A549 (cell line): ENCODE measurements around the gene CRYBG3. TPM values are rescaled to one million over a fixed set of nuclear protein-coding genes. Genes with fewer than 3 reads are reported as not detected.

Experiments used
- ATAC-seq, 2 experiments: fragments of 200-7000 bp in 1 of 2; fragments of >200 bp in 1 of 2; cut with Nextera tagmentation in 1 of 2; cut with Tn5 transposase in 1 of 2; 3 replicates each; pipeline versions ENCODE4 v1.8.0 to v1.9.1; 2018 to 2020; ENCODE audit warnings: mild to moderate bottlenecking in 1 of 2, moderate library complexity in 1 of 2
- CTCF ChIA-PET: fragments of 300-600 bp; sonication (Branson Sonifier 250); formaldehyde crosslinking; extraction: SDS; loops from one replicate; lab custom pipeline; 2021; ENCODE audit warnings: antibody characterized with exemption, inconsistent platforms; lab: Yijun Ruan, JAX
- POLR2A ChIA-PET: fragments of 350-600 bp; formaldehyde crosslinking; extraction: SDS; loops from one replicate; lab custom pipeline; 2021; ENCODE audit warnings: antibody characterized with exemption, inconsistent platforms; lab: Yijun Ruan, JAX
- DNase-seq, 2 experiments: peaks; one replicate each; pipeline versions ENCODE4 v3.0.0 to v3.0.0-alpha.2; 2011 to 2016; ENCODE audit warnings: low read depth in 1 of 2, low spot score in 1 of 2
- FAIRE-seq: peaks from 2 replicates; lab custom pipeline; 2011; peaks lifted over from hg19 to GRCh38; lab: Jason Lieb, UNC
- H3K27ac ChIP-seq, 2 experiments: fragments of >200 bp; sonication (Bioruptor Twin); formaldehyde crosslinking; 3 replicates each; pipeline ENCODE4 v1.5.1; 2016 to 2017
- H3K4me1 ChIP-seq: fragments of >200 bp; sonication (Bioruptor Twin); formaldehyde crosslinking; 3 replicates; pipeline ENCODE4 v1.6.1; 2016
- H3K4me2 ChIP-seq: fragments of >200 bp; sonication (Bioruptor Twin); formaldehyde crosslinking; 3 replicates; pipeline ENCODE4 v1.6.1; 2016
- H3K4me3 ChIP-seq: fragments of >200 bp; sonication (Bioruptor Twin); formaldehyde crosslinking; 3 replicates; pipeline ENCODE4 v1.5.1; 2016
- H3K9me3 ChIP-seq: fragments of >200 bp; sonication (Bioruptor Twin); formaldehyde crosslinking; 3 replicates; pipeline ENCODE4 v1.6.1; 2016
- ATOH8 ChIP-seq: fragments of 250-450 bp; sonication (Bioruptor Pico); IDR thresholded peaks from 2 replicates; pipeline ENCODE4 v1.5.0; 2020; ENCODE audit warnings: low read depth, mild to moderate bottlenecking, moderate library complexity
- BCL3 ChIP-seq: fragments of >200 bp; sonication (Bioruptor Twin); formaldehyde crosslinking; IDR thresholded peaks from 3 replicates; pipeline ENCODE4 v1.6.1; 2016
- CBX2 ChIP-seq: fragments of 200-600 bp; sonication (generic); IDR thresholded peaks from 2 replicates; pipeline ENCODE4 v1.6.1; 2016; ENCODE audit warnings: low read depth, mild to moderate bottlenecking, borderline replicate concordance
- CBX8 ChIP-seq: fragments of 200-600 bp; sonication (generic); IDR thresholded peaks from 2 replicates; pipeline ENCODE4 v1.6.1; 2016
- CEBPB ChIP-seq, 2 experiments: fragments of >200 bp in 1 of 2; sonication (Bioruptor Twin) in 1 of 2; formaldehyde crosslinking in 1 of 2; IDR thresholded peaks; 2 replicates each; pipeline ENCODE4 v1.6.1; 2012 to 2016
- CHD2 ChIP-seq: fragments of 150-350 bp; IDR thresholded peaks from 2 replicates; pipeline ENCODE4 v1.6.1; 2014; ENCODE audit warnings: low read length; ENCODE audit not compliant: partially characterized antibody
- CHD4 ChIP-seq: fragments of 200-600 bp; sonication (generic); IDR thresholded peaks from 2 replicates; pipeline ENCODE4 v1.6.1; 2016; ENCODE audit warnings: antibody characterized with exemption, mild to moderate bottlenecking, borderline replicate concordance
- EHF ChIP-seq: fragments of 250-450 bp; sonication (Bioruptor Pico); IDR thresholded peaks from 2 replicates; pipeline ENCODE4 v1.5.0; 2020; ENCODE audit warnings: mild to moderate bottlenecking
- ELK1 ChIP-seq: fragments of 150-350 bp; IDR thresholded peaks from 2 replicates; pipeline ENCODE4 v1.6.1; 2014; ENCODE audit warnings: low read depth, mild to moderate bottlenecking, low read length
- HDAC2 ChIP-seq: fragments of 200-600 bp; sonication (generic); IDR thresholded peaks from 2 replicates; pipeline ENCODE4 v1.6.1; 2016
- HOXB13 ChIP-seq: fragments of 250-450 bp; sonication (Bioruptor Pico); IDR thresholded peaks from 2 replicates; pipeline ENCODE4 v1.5.0; 2020; ENCODE audit warnings: low read depth, mild to moderate bottlenecking, moderate library complexity
- HOXB5 ChIP-seq: fragments of 250-450 bp; sonication (Bioruptor Pico); IDR thresholded peaks from 2 replicates; pipeline ENCODE4 v1.5.0; 2020; ENCODE audit warnings: mild to moderate bottlenecking, moderate library complexity
- KDM5A ChIP-seq: fragments of 200-600 bp; sonication (generic); IDR thresholded peaks from 2 replicates; pipeline ENCODE4 v1.6.1; 2016; ENCODE audit warnings: antibody characterized with exemption, mild to moderate bottlenecking
- RARB ChIP-seq: fragments of 250-450 bp; sonication (Bioruptor Pico); IDR thresholded peaks from 2 replicates; pipeline ENCODE4 v1.8.0; 2021; ENCODE audit warnings: mild to moderate bottlenecking, moderate library complexity
- SREBF2 ChIP-seq: fragments of 450-650 bp; IDR thresholded peaks from 2 replicates; pipeline ENCODE4 v1.6.1; 2014; ENCODE audit warnings: mild to moderate bottlenecking, moderate library complexity
- ZNF302 ChIP-seq: fragments of 250-450 bp; sonication (Bioruptor Pico); IDR thresholded peaks from 2 replicates; pipeline ENCODE4 v1.9.0; 2021; ENCODE audit warnings: inconsistent platforms, mild to moderate bottlenecking, moderate library complexity
- ZSCAN20 ChIP-seq: fragments of 250-450 bp; sonication (Bioruptor Pico); IDR thresholded peaks from 2 replicates; pipeline ENCODE4 v1.8.0; 2022; ENCODE audit warnings: mild to moderate bottlenecking, moderate library complexity
- WGBS: methylation state at CpG from one replicate; pipeline ENCODE4 v1.1.6; 2017; ENCODE audit errors: missing lambda C conversion rate; 5-methylcytosine and 5-hydroxymethylcytosine counted together
- polyA plus RNA-seq, 4 experiments: library from polyadenylated mRNA; depleted of rRNA in 3 of 4; stranded (reverse); fragments of >200 nt; fragmentation: RNase III in 1 of 4; extraction: RNeasy Plus Mini Kit Qiagen cat#74134 plus additional on column Dnase treatment in 1 of 4; gene quantifications; 2 replicates in 3 of 4; 3 replicates in 1 of 4; pipeline ENCODE4 v1.2.3, GENCODE V29; 2011 to 2017
- TF ChIP-seq, protein P1 (sequence below): fragments of 200-600 bp; sonication (generic); IDR thresholded peaks from 2 replicates; pipeline ENCODE4 v1.6.1; 2016; ENCODE audit warnings: antibody characterized with exemption, mild to moderate bottlenecking, moderate library complexity
- TF ChIP-seq, protein P2 (sequence below): IDR thresholded peaks from 2 replicates; pipeline ENCODE4 v1.6.1; 2012
- TF ChIP-seq, protein P3 (sequence below): fragments of >200 bp; sonication (Bioruptor Twin); formaldehyde crosslinking; IDR thresholded peaks from 3 replicates; pipeline ENCODE4 v1.5.1; 2016

CRYBG3 gene
- polyA plus RNA-seq, 2 of the 4 experiments (the other 2 are of a cell fraction), result 3.6 to 8.7 TPM

- ATAC-seq, result no peak
- Histone ChIP-seq H3K27ac (no peak overlapping the region), H3K4me2 (no peak overlapping the region), H3K4me1 (no peaks in the 10 kb centered on the region), H3K4me3 (no peak overlapping the region), H3K9me3 (no peaks in the 10 kb centered on the region)
- 87% methylated on average over 2 of the region's 2 CpGs for WGBS
- FAIRE-seq, result no peak
- ChIA-PET POLR2A (no interaction called here), CTCF (interaction anchor here (1.6 kb wide), 1 partner anchor 13 kb away, joined by 4 read pairs; no protein-coding TSS in a partner anchor)
- no peak for DNase-seq
- TF ChIP-seq CBX2 (no peak), EHF (no peak), CBX8 (no peak), ELK1 (no peak), ZSCAN20 (CRISPR knock-in tag) (no peak), CHD4 (no peak), ZNF302 (CRISPR knock-in tag) (no peak), HOXB5 (CRISPR knock-in tag) (no peak), RARB (CRISPR knock-in tag) (no peak), SREBF2 (no peak), HOXB13 (CRISPR knock-in tag) (no peak), BCL3 (no peak), KDM5A (no peak), HDAC2 (no peak), ATOH8 (CRISPR knock-in tag) (no peak), CEBPB (IDR thresholded peaks at IDR 0.05) (no peak), CHD2 (no peak)
- TF ChIP-seq, protein P1, sequence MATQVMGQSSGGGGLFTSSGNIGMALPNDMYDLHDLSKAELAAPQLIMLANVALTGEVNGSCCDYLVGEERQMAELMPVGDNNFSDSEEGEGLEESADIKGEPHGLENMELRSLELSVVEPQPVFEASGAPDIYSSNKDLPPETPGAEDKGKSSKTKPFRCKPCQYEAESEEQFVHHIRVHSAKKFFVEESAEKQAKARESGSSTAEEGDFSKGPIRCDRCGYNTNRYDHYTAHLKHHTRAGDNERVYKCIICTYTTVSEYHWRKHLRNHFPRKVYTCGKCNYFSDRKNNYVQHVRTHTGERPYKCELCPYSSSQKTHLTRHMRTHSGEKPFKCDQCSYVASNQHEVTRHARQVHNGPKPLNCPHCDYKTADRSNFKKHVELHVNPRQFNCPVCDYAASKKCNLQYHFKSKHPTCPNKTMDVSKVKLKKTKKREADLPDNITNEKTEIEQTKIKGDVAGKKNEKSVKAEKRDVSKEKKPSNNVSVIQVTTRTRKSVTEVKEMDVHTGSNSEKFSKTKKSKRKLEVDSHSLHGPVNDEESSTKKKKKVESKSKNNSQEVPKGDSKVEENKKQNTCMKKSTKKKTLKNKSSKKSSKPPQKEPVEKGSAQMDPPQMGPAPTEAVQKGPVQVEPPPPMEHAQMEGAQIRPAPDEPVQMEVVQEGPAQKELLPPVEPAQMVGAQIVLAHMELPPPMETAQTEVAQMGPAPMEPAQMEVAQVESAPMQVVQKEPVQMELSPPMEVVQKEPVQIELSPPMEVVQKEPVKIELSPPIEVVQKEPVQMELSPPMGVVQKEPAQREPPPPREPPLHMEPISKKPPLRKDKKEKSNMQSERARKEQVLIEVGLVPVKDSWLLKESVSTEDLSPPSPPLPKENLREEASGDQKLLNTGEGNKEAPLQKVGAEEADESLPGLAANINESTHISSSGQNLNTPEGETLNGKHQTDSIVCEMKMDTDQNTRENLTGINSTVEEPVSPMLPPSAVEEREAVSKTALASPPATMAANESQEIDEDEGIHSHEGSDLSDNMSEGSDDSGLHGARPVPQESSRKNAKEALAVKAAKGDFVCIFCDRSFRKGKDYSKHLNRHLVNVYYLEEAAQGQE, result no peak
- TF ChIP-seq, protein P2, sequence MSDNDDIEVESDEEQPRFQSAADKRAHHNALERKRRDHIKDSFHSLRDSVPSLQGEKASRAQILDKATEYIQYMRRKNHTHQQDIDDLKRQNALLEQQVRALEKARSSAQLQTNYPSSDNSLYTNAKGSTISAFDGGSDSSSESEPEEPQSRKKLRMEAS, result no peak
- TF ChIP-seq, protein P3, sequence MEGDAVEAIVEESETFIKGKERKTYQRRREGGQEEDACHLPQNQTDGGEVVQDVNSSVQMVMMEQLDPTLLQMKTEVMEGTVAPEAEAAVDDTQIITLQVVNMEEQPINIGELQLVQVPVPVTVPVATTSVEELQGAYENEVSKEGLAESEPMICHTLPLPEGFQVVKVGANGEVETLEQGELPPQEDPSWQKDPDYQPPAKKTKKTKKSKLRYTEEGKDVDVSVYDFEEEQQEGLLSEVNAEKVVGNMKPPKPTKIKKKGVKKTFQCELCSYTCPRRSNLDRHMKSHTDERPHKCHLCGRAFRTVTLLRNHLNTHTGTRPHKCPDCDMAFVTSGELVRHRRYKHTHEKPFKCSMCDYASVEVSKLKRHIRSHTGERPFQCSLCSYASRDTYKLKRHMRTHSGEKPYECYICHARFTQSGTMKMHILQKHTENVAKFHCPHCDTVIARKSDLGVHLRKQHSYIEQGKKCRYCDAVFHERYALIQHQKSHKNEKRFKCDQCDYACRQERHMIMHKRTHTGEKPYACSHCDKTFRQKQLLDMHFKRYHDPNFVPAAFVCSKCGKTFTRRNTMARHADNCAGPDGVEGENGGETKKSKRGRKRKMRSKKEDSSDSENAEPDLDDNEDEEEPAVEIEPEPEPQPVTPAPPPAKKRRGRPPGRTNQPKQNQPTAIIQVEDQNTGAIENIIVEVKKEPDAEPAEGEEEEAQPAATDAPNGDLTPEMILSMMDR, result no peak
Observed at GRCh38 chr3:97937205-97937604, 115.4 kb downstream of the CRYBG3 start.
